Stimulated activated CD4-positive, alpha-beta T cell treated with anti-CD3 and anti-CD28 coated beads, Interleukin-15, amount 100 ng/mL, for 48 hours (primary cell): Measurements from ENCODE around the gene WNK1.

Source experiments
- DNase-seq, 2 donors: peaks; one replicate each; pipeline ENCODE4 v3.0.0-alpha.2; 2020; ENCODE audit warnings: low read depth in 2 of 2

Gene WNK1

GRCh38 chr12:863285-863684 is 110.9 kb downstream of the WNK1 start:
- no peak for DNase-seq

- no peak for DNase-seq
Observed at GRCh38 chr12:865614-866013, 113.2 kb downstream of the WNK1 start.

- no peak for DNase-seq
Observed at GRCh38 chr12:867905-868304, 115.5 kb downstream of the WNK1 start.

GRCh38 chr12:868722-869121 is 116.3 kb downstream of the WNK1 start:
- DNase-seq = no peak

GRCh38 chr12:870378-870777 is 118.0 kb downstream of the WNK1 start:
- no peak for DNase-seq

GRCh38 chr12:873954-874353 is 121.6 kb downstream of the WNK1 start:
- no peak for DNase-seq

GRCh38 chr12:879641-880040 is 127.3 kb downstream of the WNK1 start:
- no peak for DNase-seq

GRCh38 chr12:880656-881055 is 128.3 kb downstream of the WNK1 start:
- no peak for DNase-seq

GRCh38 chr12:884746-885414 is 132.5 kb downstream of the WNK1 start:
- no peak for DNase-seq

GRCh38 chr12:885701-886100 is 133.3 kb downstream of the WNK1 start:
- no peak for DNase-seq

GRCh38 chr12:886206-886605 is 133.8 kb downstream of the WNK1 start:
- no peak for DNase-seq

- no peak for DNase-seq
Observed at GRCh38 chr12:894226-894625, 141.8 kb downstream of the WNK1 start.

GRCh38 chr12:896031-896430 is 143.7 kb downstream of the WNK1 start:
- no peak for DNase-seq

GRCh38 chr12:897386-897785 is 145.0 kb downstream of the WNK1 start:
- no peak for DNase-seq

GRCh38 chr12:902581-902980 is 150.2 kb downstream of the WNK1 start:
- DNase-seq = no peak

GRCh38 chr12:903055-903454 is 150.7 kb downstream of the WNK1 start:
- DNase-seq = no peak

- DNase-seq = no peak
Observed at GRCh38 chr12:904010-904414, 151.6 kb downstream of the WNK1 start.

GRCh38 chr12:905261-906031 is 153.1 kb downstream of the WNK1 start:
- DNase-seq = no peak

- no peak for DNase-seq
Observed at GRCh38 chr12:906062-906585, 153.7 kb downstream of the WNK1 start.

GRCh38 chr12:907413-908185 is 155.2 kb downstream of the WNK1 start:
- DNase-seq = no peak

- no peak for DNase-seq
Observed at GRCh38 chr12:909861-910260, 157.5 kb downstream of the WNK1 start.

- no peak for DNase-seq
Observed at GRCh38 chr12:910416-910815, 158.0 kb downstream of the WNK1 start.
